GM23338 (cell line): Measurements from ENCODE around the gene SLC25A47. TPM values are rescaled to one million over a fixed set of nuclear protein-coding genes. Genes with fewer than 3 reads are reported as not detected.

ENCODE experiments used
- ATAC-seq: fragments of 200-7000 bp; cut with Tn5 transposase; 3 replicates; pipeline ENCODE4 v1.9.1; 2020
- DNase-seq: peaks from one replicate; pipeline ENCODE4 v3.0.0-alpha.2; 2015; ENCODE audit warnings: low spot score
- H2AFZ ChIP-seq: fragments of 200-600 bp; sonication (generic); 2 replicates; pipeline ENCODE4 v1.8.0; 2016; ENCODE audit warnings: antibody characterized with exemption, mild to moderate bottlenecking, moderate library complexity
- H3F3A ChIP-seq: fragments of 200-600 bp; sonication (generic); replicated peaks from 2 replicates; pipeline ENCODE4 v1.8.0; 2017; ENCODE audit warnings: antibody characterized with exemption, mixed run types, low read depth
- H3K27ac ChIP-seq: fragments of 200-600 bp; sonication (generic); 2 replicates; pipeline ENCODE4 v1.6.1; 2016; ENCODE audit warnings: low read depth
- H3K27me3 ChIP-seq: fragments of 200-600 bp; sonication (generic); 2 replicates; pipeline ENCODE4 v1.8.0; 2016; ENCODE audit warnings: mild to moderate bottlenecking, mixed run types, moderate library complexity; ENCODE audit not compliant: insufficient read depth
- H3K36me3 ChIP-seq: fragments of 200-600 bp; sonication (generic); 2 replicates; pipeline ENCODE4 v1.8.0; 2016; ENCODE audit warnings: mild to moderate bottlenecking; ENCODE audit not compliant: insufficient read depth
- H3K4me1 ChIP-seq: fragments of 200-600 bp; sonication (generic); 2 replicates; pipeline ENCODE4 v1.8.0; 2016; ENCODE audit warnings: mild to moderate bottlenecking, moderate library complexity; ENCODE audit not compliant: insufficient read depth
- H3K4me2 ChIP-seq: fragments of 200-600 bp; sonication (generic); 2 replicates; pipeline ENCODE4 v1.7.1; 2017; ENCODE audit warnings: mixed run types
- H3K4me3 ChIP-seq: fragments of 200-600 bp; sonication (generic); 2 replicates; pipeline ENCODE4 v1.6.1; 2016; ENCODE audit warnings: mixed run types
- H3K79me2 ChIP-seq: fragments of 200-600 bp; sonication (generic); replicated peaks from 2 replicates; pipeline ENCODE4 v1.8.0; 2017; ENCODE audit warnings: mild to moderate bottlenecking; ENCODE audit not compliant: insufficient read depth
- H3K9me2 ChIP-seq: fragments of 200-600 bp; sonication (generic); 2 replicates; pipeline ENCODE4 v1.8.0; 2017; ENCODE audit not compliant: insufficient read depth
- H4K20me1 ChIP-seq: fragments of 200-600 bp; sonication (generic); replicated peaks from 2 replicates; pipeline ENCODE4 v1.8.0; 2017; ENCODE audit warnings: mild to moderate bottlenecking; ENCODE audit not compliant: insufficient read depth
- H3K27ac Mint-ChIP-seq: 2 replicates; pipeline ENCODE4 v1.8.0; 2020; ENCODE audit warnings: inconsistent platforms, mild to moderate bottlenecking, moderate library complexity, mixed read lengths
- H3K27me3 Mint-ChIP-seq: 3 replicates; pipeline ENCODE4 v1.8.0; 2022; ENCODE audit warnings: low read depth, mild to moderate bottlenecking, moderate library complexity, mixed read lengths, inconsistent platforms; ENCODE audit not compliant: insufficient read depth, poor library complexity
- H3K36me3 Mint-ChIP-seq: 3 replicates; pipeline ENCODE4 v1.8.0; 2021; ENCODE audit warnings: low read depth, mild to moderate bottlenecking, inconsistent platforms, moderate library complexity, mixed read lengths
- H3K4me1 Mint-ChIP-seq: 3 replicates; pipeline ENCODE4 v1.8.0; 2020; ENCODE audit warnings: mild to moderate bottlenecking, inconsistent platforms, mixed read lengths
- H3K4me3 Mint-ChIP-seq: 3 replicates; pipeline ENCODE4 v1.8.0; 2021; ENCODE audit warnings: moderate library complexity, mild to moderate bottlenecking, inconsistent platforms, mixed read lengths
- H3K9me3 Mint-ChIP-seq: 3 replicates; pipeline ENCODE4 v1.8.0; 2020; ENCODE audit warnings: moderate library complexity, mild to moderate bottlenecking, inconsistent platforms, mixed read lengths
- EZH2 ChIP-seq: fragments of 200-600 bp; sonication (generic); IDR thresholded peaks from one replicate; pipeline ENCODE4 v1.8.0; 2017; ENCODE audit warnings: antibody characterized with exemption, mild to moderate bottlenecking, low read depth; ENCODE audit not compliant: unreplicated experiment
- JUNB ChIP-seq: IDR thresholded peaks from one replicate; pipeline ENCODE4 v1.6.1; 2016; ENCODE audit warnings: antibody characterized with exemption; ENCODE audit not compliant: unreplicated experiment
- POLR2AphosphoS5 ChIP-seq: IDR thresholded peaks from 2 replicates; pipeline ENCODE4 v1.6.1; 2016; ENCODE audit warnings: antibody characterized with exemption, low read depth
- polyA plus RNA-seq: library from polyadenylated mRNA; unstranded; fragments of >200 nt; fragmentation: Nextera tagmentation; extraction: Ambion mirVana; gene quantifications from 2 replicates; pipeline ENCODE4 v1.2.1, GENCODE V29; 2016
- total RNA-seq: library from RNA; depleted of rRNA; stranded (reverse); fragments of >200 nt; shearing (Covaris generic); gene quantifications from 2 replicates; pipeline ENCODE4 v1.2.3, GENCODE V29; 2014
- TF ChIP-seq, protein P1 (sequence below): IDR thresholded peaks from one replicate; pipeline ENCODE4 v1.6.1; 2018; ENCODE audit warnings: antibody characterized with exemption; ENCODE audit not compliant: unreplicated experiment
- TF ChIP-seq, protein P2 (sequence below), 2 experiments: fragments of 200-600 bp in 1 of 2; sonication (generic) in 1 of 2; conservative IDR thresholded peaks; 2 replicates each; pipeline versions ENCODE4 v1.5.1 to v1.6.1; 2016 to 2017; ENCODE audit warnings: antibody characterized with exemption in 2 of 2, low read depth in 2 of 2, mild to moderate bottlenecking in 2 of 2, moderate library complexity in 1 of 2
- TF ChIP-seq, protein P3 (sequence below): IDR thresholded peaks from 2 replicates; pipeline ENCODE4 v1.6.1; 2016; ENCODE audit warnings: antibody characterized with exemption

SLC25A47 gene
- total and polyA plus RNA-seq, 2 experiments from 2014 or later, result not detected

DNA sequence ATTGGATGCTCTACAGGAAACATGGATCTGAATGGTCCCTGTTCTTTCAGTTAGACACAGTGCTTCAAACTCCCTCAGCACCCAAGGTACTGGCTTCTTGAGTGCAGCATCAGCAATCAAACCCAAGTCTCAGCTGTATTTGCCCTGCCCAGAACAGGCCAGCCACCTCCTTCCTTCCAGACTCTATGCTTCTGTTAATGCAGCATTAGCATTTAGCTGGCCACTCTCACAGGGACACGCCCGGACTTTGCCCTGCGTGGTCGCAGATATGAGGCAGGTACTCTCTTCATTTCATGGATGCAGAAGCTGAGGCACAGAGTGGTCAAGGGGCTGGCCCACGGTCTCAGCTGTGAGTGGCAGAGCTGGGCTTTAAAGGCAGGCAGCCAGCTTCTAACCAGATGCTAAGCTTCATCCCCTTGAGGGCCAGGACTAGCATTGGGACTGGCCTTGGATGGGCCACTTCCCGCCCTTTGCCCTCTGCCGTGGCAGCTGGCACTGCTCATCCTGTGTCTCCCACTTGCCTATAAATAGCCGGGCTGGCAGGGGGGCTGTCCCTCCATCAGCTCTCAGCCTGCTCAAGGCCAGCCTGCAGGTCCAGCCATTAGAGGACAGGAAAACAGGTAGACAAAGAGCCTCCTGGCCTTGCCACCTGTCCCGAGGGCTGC, 1.5 kb upstream of the SLC25A47 start:
- no peak overlapping the region for H3K27ac Mint-ChIP-seq
- H3K4me1 Mint-ChIP-seq, result peaks cover 3% of the 10 kb centered on the region; the same call in 2 of the 3 replicates
- H3K9me3 Mint-ChIP-seq, result no peaks in the 10 kb centered on the region
- Histone ChIP-seq H4K20me1 (no peaks in the 10 kb centered on the region), H3K4me2 (no peak overlapping the region), H3K36me3 (no peaks in the 10 kb centered on the region), H3F3A (no peaks in the 10 kb centered on the region; the same call in 1 of the 2 replicates), H3K79me2 (no peaks in the 10 kb centered on the region), H3K4me3 (no peak overlapping the region), H3K27ac (no peak overlapping the region), H3K4me1 (no peaks in the 10 kb centered on the region), H2AFZ (no peak overlapping the region), H3K9me2 (no peaks in the 10 kb centered on the region), H3K27me3 (no peaks in the 10 kb centered on the region)
- no peaks in the 10 kb centered on the region; the same call in 2 of the 3 replicates for H3K36me3 Mint-ChIP-seq
- H3K27me3 Mint-ChIP-seq, result peaks cover 14% of the 10 kb centered on the region
- H3K4me3 Mint-ChIP-seq, result no peak overlapping the region
- ATAC-seq, result no peak
- TF ChIP-seq, protein P1, sequence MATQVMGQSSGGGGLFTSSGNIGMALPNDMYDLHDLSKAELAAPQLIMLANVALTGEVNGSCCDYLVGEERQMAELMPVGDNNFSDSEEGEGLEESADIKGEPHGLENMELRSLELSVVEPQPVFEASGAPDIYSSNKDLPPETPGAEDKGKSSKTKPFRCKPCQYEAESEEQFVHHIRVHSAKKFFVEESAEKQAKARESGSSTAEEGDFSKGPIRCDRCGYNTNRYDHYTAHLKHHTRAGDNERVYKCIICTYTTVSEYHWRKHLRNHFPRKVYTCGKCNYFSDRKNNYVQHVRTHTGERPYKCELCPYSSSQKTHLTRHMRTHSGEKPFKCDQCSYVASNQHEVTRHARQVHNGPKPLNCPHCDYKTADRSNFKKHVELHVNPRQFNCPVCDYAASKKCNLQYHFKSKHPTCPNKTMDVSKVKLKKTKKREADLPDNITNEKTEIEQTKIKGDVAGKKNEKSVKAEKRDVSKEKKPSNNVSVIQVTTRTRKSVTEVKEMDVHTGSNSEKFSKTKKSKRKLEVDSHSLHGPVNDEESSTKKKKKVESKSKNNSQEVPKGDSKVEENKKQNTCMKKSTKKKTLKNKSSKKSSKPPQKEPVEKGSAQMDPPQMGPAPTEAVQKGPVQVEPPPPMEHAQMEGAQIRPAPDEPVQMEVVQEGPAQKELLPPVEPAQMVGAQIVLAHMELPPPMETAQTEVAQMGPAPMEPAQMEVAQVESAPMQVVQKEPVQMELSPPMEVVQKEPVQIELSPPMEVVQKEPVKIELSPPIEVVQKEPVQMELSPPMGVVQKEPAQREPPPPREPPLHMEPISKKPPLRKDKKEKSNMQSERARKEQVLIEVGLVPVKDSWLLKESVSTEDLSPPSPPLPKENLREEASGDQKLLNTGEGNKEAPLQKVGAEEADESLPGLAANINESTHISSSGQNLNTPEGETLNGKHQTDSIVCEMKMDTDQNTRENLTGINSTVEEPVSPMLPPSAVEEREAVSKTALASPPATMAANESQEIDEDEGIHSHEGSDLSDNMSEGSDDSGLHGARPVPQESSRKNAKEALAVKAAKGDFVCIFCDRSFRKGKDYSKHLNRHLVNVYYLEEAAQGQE, result no peak
- TF ChIP-seq, protein P2, sequence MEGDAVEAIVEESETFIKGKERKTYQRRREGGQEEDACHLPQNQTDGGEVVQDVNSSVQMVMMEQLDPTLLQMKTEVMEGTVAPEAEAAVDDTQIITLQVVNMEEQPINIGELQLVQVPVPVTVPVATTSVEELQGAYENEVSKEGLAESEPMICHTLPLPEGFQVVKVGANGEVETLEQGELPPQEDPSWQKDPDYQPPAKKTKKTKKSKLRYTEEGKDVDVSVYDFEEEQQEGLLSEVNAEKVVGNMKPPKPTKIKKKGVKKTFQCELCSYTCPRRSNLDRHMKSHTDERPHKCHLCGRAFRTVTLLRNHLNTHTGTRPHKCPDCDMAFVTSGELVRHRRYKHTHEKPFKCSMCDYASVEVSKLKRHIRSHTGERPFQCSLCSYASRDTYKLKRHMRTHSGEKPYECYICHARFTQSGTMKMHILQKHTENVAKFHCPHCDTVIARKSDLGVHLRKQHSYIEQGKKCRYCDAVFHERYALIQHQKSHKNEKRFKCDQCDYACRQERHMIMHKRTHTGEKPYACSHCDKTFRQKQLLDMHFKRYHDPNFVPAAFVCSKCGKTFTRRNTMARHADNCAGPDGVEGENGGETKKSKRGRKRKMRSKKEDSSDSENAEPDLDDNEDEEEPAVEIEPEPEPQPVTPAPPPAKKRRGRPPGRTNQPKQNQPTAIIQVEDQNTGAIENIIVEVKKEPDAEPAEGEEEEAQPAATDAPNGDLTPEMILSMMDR (conservative IDR thresholded peaks at IDR 0.05; ENCODE audit: low read depth in 2 of 2), result no peak
- TF ChIP-seq, protein P3, sequence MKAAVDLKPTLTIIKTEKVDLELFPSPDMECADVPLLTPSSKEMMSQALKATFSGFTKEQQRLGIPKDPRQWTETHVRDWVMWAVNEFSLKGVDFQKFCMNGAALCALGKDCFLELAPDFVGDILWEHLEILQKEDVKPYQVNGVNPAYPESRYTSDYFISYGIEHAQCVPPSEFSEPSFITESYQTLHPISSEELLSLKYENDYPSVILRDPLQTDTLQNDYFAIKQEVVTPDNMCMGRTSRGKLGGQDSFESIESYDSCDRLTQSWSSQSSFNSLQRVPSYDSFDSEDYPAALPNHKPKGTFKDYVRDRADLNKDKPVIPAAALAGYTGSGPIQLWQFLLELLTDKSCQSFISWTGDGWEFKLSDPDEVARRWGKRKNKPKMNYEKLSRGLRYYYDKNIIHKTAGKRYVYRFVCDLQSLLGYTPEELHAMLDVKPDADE, result no peak
- no peak for TF ChIP-seq POLR2AphosphoS5
- TF ChIP-seq EZH2, result no peak
- no peak for TF ChIP-seq JUNB
- no peak for DNase-seq
